ENCODE data around the gene ABCA1.

ABCA1 gene

GRCh38 chr9:104802906-104803305, 125.0 kb downstream of the ABCA1 start:
- H3K79me2 ChIP-seq (ENCODE audit: low read length), result no peaks in the 10 kb centered on the region
- H3K9me3 ChIP-seq (ENCODE audit: insufficient read depth, low read length), result no peaks in the 10 kb centered on the region
- no peak for TF ChIP-seq EZH2phosphoT487 (IDR thresholded peaks at IDR 0.05; ENCODE audit: low read depth)
- TF ChIP-seq, protein P1, sequence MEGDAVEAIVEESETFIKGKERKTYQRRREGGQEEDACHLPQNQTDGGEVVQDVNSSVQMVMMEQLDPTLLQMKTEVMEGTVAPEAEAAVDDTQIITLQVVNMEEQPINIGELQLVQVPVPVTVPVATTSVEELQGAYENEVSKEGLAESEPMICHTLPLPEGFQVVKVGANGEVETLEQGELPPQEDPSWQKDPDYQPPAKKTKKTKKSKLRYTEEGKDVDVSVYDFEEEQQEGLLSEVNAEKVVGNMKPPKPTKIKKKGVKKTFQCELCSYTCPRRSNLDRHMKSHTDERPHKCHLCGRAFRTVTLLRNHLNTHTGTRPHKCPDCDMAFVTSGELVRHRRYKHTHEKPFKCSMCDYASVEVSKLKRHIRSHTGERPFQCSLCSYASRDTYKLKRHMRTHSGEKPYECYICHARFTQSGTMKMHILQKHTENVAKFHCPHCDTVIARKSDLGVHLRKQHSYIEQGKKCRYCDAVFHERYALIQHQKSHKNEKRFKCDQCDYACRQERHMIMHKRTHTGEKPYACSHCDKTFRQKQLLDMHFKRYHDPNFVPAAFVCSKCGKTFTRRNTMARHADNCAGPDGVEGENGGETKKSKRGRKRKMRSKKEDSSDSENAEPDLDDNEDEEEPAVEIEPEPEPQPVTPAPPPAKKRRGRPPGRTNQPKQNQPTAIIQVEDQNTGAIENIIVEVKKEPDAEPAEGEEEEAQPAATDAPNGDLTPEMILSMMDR (IDR thresholded peaks at IDR 0.05; ENCODE audit: low read depth, low read length), result no peak
- H3K9ac ChIP-seq (ENCODE audit: low read length), result no peak overlapping the region
- H3K36me3 ChIP-seq (replicated peaks; ENCODE audit: low read depth, low read length), result no peaks in the 10 kb centered on the region
- H3K4me1 ChIP-seq (ENCODE audit: low read length), result no peaks in the 10 kb centered on the region
- H4K20me1 ChIP-seq (ENCODE audit: insufficient read depth, low read length), result no peaks in the 10 kb centered on the region
- H3K4me3 ChIP-seq (ENCODE audit: low read length), result no peak overlapping the region
- no peak overlapping the region for H3K4me2 ChIP-seq (ENCODE audit: low read length)
- H3K27ac ChIP-seq (ENCODE audit: low read length), result no peak overlapping the region
- H2AFZ ChIP-seq (ENCODE audit: low read depth, low read length), result no peak overlapping the region
- H3K27me3 ChIP-seq (ENCODE audit: low read depth, low read length), result peaks cover 3% of the 10 kb centered on the region; the same call in 1 of the 2 replicates

GRCh38 chr9:104802110-104802509, 125.8 kb downstream of the ABCA1 start:
- TF ChIP-seq, protein P1 (IDR thresholded peaks at IDR 0.05; ENCODE audit: low read depth, low read length), result no peak
- TF ChIP-seq EZH2phosphoT487 (IDR thresholded peaks at IDR 0.05; ENCODE audit: low read depth), result no peak
- no peak overlapping the region for H2AFZ ChIP-seq (ENCODE audit: low read depth, low read length)
- no peak overlapping the region for H3K9ac ChIP-seq (ENCODE audit: low read length)
- H3K36me3 ChIP-seq (replicated peaks; ENCODE audit: low read depth, low read length), result no peaks in the 10 kb centered on the region
- H4K20me1 ChIP-seq (ENCODE audit: insufficient read depth, low read length), result no peaks in the 10 kb centered on the region
- peaks cover 8% of the 10 kb centered on the region for H3K27me3 ChIP-seq (ENCODE audit: low read depth, low read length)
- H3K4me1 ChIP-seq (ENCODE audit: low read length), result no peaks in the 10 kb centered on the region
- H3K79me2 ChIP-seq (ENCODE audit: low read length), result no peaks in the 10 kb centered on the region
- H3K9me3 ChIP-seq (ENCODE audit: insufficient read depth, low read length), result no peaks in the 10 kb centered on the region
- H3K4me2 ChIP-seq (ENCODE audit: low read length), result no peak overlapping the region
- H3K27ac ChIP-seq (ENCODE audit: low read length), result no peak overlapping the region
- H3K4me3 ChIP-seq (ENCODE audit: low read length), result no peak overlapping the region

DNA sequence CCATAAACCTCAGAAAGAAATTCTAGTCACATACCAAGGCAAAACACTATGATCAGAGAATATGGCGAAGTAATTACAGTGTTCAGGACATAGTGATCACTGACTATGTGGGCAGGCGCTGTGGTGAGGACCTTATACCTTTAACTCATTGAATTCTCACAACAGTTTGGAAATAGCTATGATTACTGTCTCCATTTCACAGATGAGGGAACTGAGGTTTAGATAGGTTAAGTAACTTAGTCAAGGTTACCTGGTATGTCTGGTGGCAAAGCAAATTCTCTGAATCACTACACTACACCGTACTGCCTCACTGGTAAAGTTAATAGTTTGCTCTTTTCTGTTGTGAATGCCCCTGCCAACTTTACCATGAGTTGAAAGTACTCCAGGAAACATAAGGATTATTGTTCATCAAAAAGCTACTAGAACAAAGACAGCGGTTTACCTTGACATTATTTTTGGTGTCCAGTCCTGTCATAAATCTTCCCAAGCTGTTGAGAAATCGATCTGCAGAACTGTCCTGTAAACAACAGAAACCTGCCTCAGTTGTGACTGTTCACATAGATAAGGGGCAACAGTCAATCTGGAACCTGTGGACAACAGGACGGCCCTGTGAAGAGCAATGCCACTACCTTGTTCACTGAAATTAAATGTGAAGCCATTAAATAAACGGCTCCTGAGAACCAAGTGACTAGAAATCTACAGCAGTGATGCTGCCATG, 127.7 kb downstream of the ABCA1 start:
- TF ChIP-seq EZH2phosphoT487 (IDR thresholded peaks at IDR 0.05; ENCODE audit: low read depth), result no peak
- TF ChIP-seq, protein P1 (IDR thresholded peaks at IDR 0.05; ENCODE audit: low read depth, low read length), result no peak
- H3K4me2 ChIP-seq (ENCODE audit: low read length), result no peak overlapping the region
- no peak overlapping the region for H3K27ac ChIP-seq (ENCODE audit: low read length)
- peaks cover 25% of the 10 kb centered on the region for H3K27me3 ChIP-seq (ENCODE audit: low read depth, low read length)
- no peaks in the 10 kb centered on the region for H3K9me3 ChIP-seq (ENCODE audit: insufficient read depth, low read length)
- H3K79me2 ChIP-seq (ENCODE audit: low read length), result no peaks in the 10 kb centered on the region
- H2AFZ ChIP-seq (ENCODE audit: low read depth, low read length), result no peak overlapping the region
- H4K20me1 ChIP-seq (ENCODE audit: insufficient read depth, low read length), result no peaks in the 10 kb centered on the region
- no peak overlapping the region for H3K4me3 ChIP-seq (ENCODE audit: low read length)
- H3K4me1 ChIP-seq (ENCODE audit: low read length), result 0 out of 2 replicates have a peak, but pooled peaks cover 3% of the 10 kb centered on the region
- H3K36me3 ChIP-seq (replicated peaks; ENCODE audit: low read depth, low read length), result no peaks in the 10 kb centered on the region
- H3K9ac ChIP-seq (ENCODE audit: low read length), result no peak overlapping the region

DNA sequence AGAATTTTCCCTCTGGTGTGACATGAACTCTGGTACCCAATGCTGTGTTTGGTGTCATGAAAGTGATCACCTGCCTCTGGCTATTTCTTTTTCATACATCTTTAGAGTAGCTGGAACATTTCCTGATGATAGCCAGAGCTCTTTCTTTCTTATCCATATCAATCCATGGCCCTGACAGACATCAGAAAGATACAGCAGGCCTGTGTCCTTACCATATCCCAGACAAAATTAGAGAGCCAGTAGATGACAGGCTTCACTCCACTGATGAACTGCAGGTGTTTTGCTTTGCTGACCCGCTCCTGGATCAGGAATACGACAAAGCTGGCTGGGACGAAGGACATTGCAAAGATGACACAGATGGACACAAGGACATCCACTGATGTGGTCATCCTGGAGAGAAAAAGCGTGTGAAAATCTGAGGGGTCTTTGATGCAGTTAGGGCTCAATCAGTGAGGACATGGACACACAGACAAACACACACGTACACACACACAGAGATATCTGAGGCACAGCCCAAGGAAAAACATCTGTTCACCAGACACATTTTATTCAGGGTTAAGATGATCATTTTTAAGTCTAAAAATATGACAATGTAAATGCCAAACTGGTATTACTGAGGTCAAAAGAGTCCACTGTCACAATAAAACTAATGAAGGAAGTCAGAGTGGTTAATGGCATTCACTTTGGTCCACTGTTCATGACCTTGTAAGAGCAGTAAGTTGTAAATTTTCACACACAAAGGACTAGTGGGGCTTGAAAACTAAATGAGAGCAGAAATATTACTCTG, 129.6 kb downstream of the ABCA1 start:
- no peak overlapping the region for H3K4me2 ChIP-seq (ENCODE audit: low read length)
- TF ChIP-seq EZH2phosphoT487 (IDR thresholded peaks at IDR 0.05; ENCODE audit: low read depth), result no peak
- TF ChIP-seq, protein P1 (IDR thresholded peaks at IDR 0.05; ENCODE audit: low read depth, low read length), result no peak
- H3K9me3 ChIP-seq (ENCODE audit: insufficient read depth, low read length), result no peaks in the 10 kb centered on the region
- H3K9ac ChIP-seq (ENCODE audit: low read length), result no peak overlapping the region
- H3K79me2 ChIP-seq (ENCODE audit: low read length), result no peaks in the 10 kb centered on the region
- H2AFZ ChIP-seq (ENCODE audit: low read depth, low read length), result no peak overlapping the region
- H3K4me3 ChIP-seq (ENCODE audit: low read length), result no peak overlapping the region
- H4K20me1 ChIP-seq (ENCODE audit: insufficient read depth, low read length), result no peaks in the 10 kb centered on the region
- peaks cover 26% of the 10 kb centered on the region for H3K27me3 ChIP-seq (ENCODE audit: low read depth, low read length)
- no peak overlapping the region for H3K27ac ChIP-seq (ENCODE audit: low read length)
- no peaks in the 10 kb centered on the region for H3K36me3 ChIP-seq (replicated peaks; ENCODE audit: low read depth, low read length)
- H3K4me1 ChIP-seq (ENCODE audit: low read length), result 0 out of 2 replicates have a peak, but pooled peaks cover 3% of the 10 kb centered on the region

Data from OCI-LY3 (cell line).